Muscle of leg (tissue), 11 donors: ENCODE measurements around the gene TMC3. TPM values are rescaled to one million over a fixed set of nuclear protein-coding genes. Genes with fewer than 3 reads are reported as not detected.

Experiments used
- DNase-seq: peaks from one replicate; pipeline ENCODE4 v3.0.0; 2013
- H3K27ac ChIP-seq: one replicate; pipeline ENCODE4 v1.5.1; 2013; ENCODE audit warnings: mild to moderate bottlenecking, low read length, control low read depth
- H3K27me3 ChIP-seq: one replicate; pipeline ENCODE4 v1.6.1; 2013; ENCODE audit warnings: low read length; ENCODE audit not compliant: control insufficient read depth, insufficient read depth
- H3K36me3 ChIP-seq: one replicate; pipeline ENCODE4 v1.6.1; 2013; ENCODE audit warnings: low read length; ENCODE audit not compliant: control insufficient read depth, insufficient read depth
- H3K4me1 ChIP-seq: one replicate; pipeline ENCODE4 v1.6.1; 2013; ENCODE audit warnings: low read length; ENCODE audit not compliant: control insufficient read depth, insufficient read depth
- H3K4me3 ChIP-seq: one replicate; pipeline ENCODE4 v1.5.1; 2013; ENCODE audit warnings: low read length, control low read depth
- H3K9me3 ChIP-seq: replicated peaks from 2 replicates; pipeline ENCODE4 v1.6.1; 2013; ENCODE audit warnings: low read depth, low read length; ENCODE audit not compliant: control insufficient read depth
- WGBS: methylation state at CpG from one replicate; pipeline ENCODE4 v1.1.5; 2013; ENCODE audit warnings: missing lambda C conversion rate; ENCODE audit not compliant: insufficient coverage; 5-methylcytosine and 5-hydroxymethylcytosine counted together
- polyA plus RNA-seq, 8 donors: library from polyadenylated mRNA; unstranded; fragments of 120-200 nt; gene quantifications; one replicate each; pipeline versions ENCODE4 v1.2.1 to v1.2.3, GENCODE V29; 2013; ENCODE audit warnings: inconsistent platforms in 1 of 8, low replicate concordance in 1 of 8; ENCODE audit not compliant: insufficient read length in 8 of 8, insufficient read depth in 1 of 8
- total RNA-seq: library from RNA; stranded (reverse); fragments of 120-200 nt; gene quantifications from one replicate; pipeline ENCODE4 v1.2.4, GENCODE V29; 2013

The TMC3 gene
- total and polyA plus RNA-seq, 9 donors: 0.04 to 0.25 (median 0.06) TPM; not detected in 2

GRCh38 chr15:81386947-81387346, 12.9 kb upstream of the TMC3 start:
- Histone ChIP-seq H3K27me3 (no peaks in the 10 kb centered on the region), H3K27ac (no peak overlapping the region), H3K4me1 (no peaks in the 10 kb centered on the region), H3K4me3 (no peak overlapping the region), H3K9me3 (no peaks in the 10 kb centered on the region), H3K36me3 (no peaks in the 10 kb centered on the region)
- DNase-seq: no peak
- WGBS: no CpG with 5 or more reads among the region's 2 CpGs

GRCh38 chr15:81385721-81386076, 11.7 kb upstream of the TMC3 start:
- H3K9me3 ChIP-seq: no peaks in the 10 kb centered on the region
- no peak overlapping the region for H3K27ac ChIP-seq
- H3K4me1 ChIP-seq: peaks cover under 1% of the 10 kb centered on the region
- no peak overlapping the region for H3K4me3 ChIP-seq
- H3K27me3 ChIP-seq: no peaks in the 10 kb centered on the region
- no peak for DNase-seq
- no peaks in the 10 kb centered on the region for H3K36me3 ChIP-seq
- whole genome bisulfite sequencing: 93% methylated on average over 2 of the region's 4 CpGs

- Histone ChIP-seq H3K36me3 (no peaks in the 10 kb centered on the region), H3K4me1 (peaks cover 3% of the 10 kb centered on the region), H3K4me3 (no peak overlapping the region), H3K27me3 (no peaks in the 10 kb centered on the region), H3K27ac (no peak overlapping the region), H3K9me3 (no peaks in the 10 kb centered on the region)
- no peak for DNase-seq
- 94% methylated on average over 2 of the region's 6 CpGs for WGBS
Measured at GRCh38 chr15:81384891-81385720, 11.1 kb upstream of the TMC3 start.

- Histone ChIP-seq H3K36me3 (no peaks in the 10 kb centered on the region), H3K9me3 (no peaks in the 10 kb centered on the region), H3K4me1 (peaks cover 4% of the 10 kb centered on the region), H3K27ac (no peak overlapping the region), H3K27me3 (no peaks in the 10 kb centered on the region), H3K4me3 (no peak overlapping the region)
- 31% methylated on average over 2 of the region's 2 CpGs for WGBS
- DNase-seq: no peak
Measured at GRCh38 chr15:81381720-81382119, 7.7 kb upstream of the TMC3 start.

GRCh38 chr15:81380668-81381067, 6.7 kb upstream of the TMC3 start:
- DNase-seq: no peak
- WGBS: no CpG with 5 or more reads among the region's 2 CpGs

GRCh38 chr15:81380203-81380602, 6.2 kb upstream of the TMC3 start:
- no CpG with 5 or more reads among the region's 3 CpGs for WGBS
- no peaks in the 10 kb centered on the region for H3K9me3 ChIP-seq
- no peaks in the 10 kb centered on the region for H3K27me3 ChIP-seq
- H3K4me1 ChIP-seq: peaks cover 4% of the 10 kb centered on the region
- H3K4me3 ChIP-seq: no peak overlapping the region
- no peaks in the 10 kb centered on the region for H3K36me3 ChIP-seq
- no peak overlapping the region for H3K27ac ChIP-seq
- DNase-seq: peak; percentile 25

More at GRCh38 chr15:81380668-81381067, 6.7 kb upstream of the TMC3 start:
- H3K4me1 ChIP-seq: peaks cover 4% of the 10 kb centered on the region
- H3K27ac ChIP-seq: no peak overlapping the region
- no peaks in the 10 kb centered on the region for H3K27me3 ChIP-seq
- no peaks in the 10 kb centered on the region for H3K9me3 ChIP-seq
- H3K36me3 ChIP-seq: no peaks in the 10 kb centered on the region
- H3K4me3 ChIP-seq: no peak overlapping the region

- Histone ChIP-seq H3K9me3 (no peaks in the 10 kb centered on the region), H3K27me3 (no peaks in the 10 kb centered on the region), H3K36me3 (no peaks in the 10 kb centered on the region), H3K4me3 (no peak overlapping the region), H3K27ac (no peak overlapping the region), H3K4me1 (peaks cover 4% of the 10 kb centered on the region)
- 35% methylated on average over 3 of the region's 9 CpGs for WGBS
- peak; percentile 92 for DNase-seq
Measured at GRCh38 chr15:81379269-81379668, 5.3 kb upstream of the TMC3 start.

GRCh38 chr15:81378443-81378842, 4.4 kb upstream of the TMC3 start:
- no CpG with 5 or more reads among the region's 2 CpGs for WGBS
- H3K4me1 ChIP-seq: peaks cover 4% of the 10 kb centered on the region
- DNase-seq: peak; percentile 72

GRCh38 chr15:81377871-81378270, 3.9 kb upstream of the TMC3 start:
- no peaks in the 10 kb centered on the region for H3K9me3 ChIP-seq
- no peak overlapping the region for H3K27ac ChIP-seq
- peaks cover 4% of the 10 kb centered on the region for H3K4me1 ChIP-seq
- peaks cover 4% of the 10 kb centered on the region for H3K27me3 ChIP-seq
- no peaks in the 10 kb centered on the region for H3K36me3 ChIP-seq
- no CpG with 5 or more reads among the region's 4 CpGs for WGBS
- no peak for DNase-seq
- no peak overlapping the region for H3K4me3 ChIP-seq

More at GRCh38 chr15:81378443-81378842, 4.4 kb upstream of the TMC3 start:
- H3K27me3 ChIP-seq: peaks cover 4% of the 10 kb centered on the region
- no peaks in the 10 kb centered on the region for H3K36me3 ChIP-seq
- H3K27ac ChIP-seq: no peak overlapping the region
- no peaks in the 10 kb centered on the region for H3K9me3 ChIP-seq
- H3K4me3 ChIP-seq: no peak overlapping the region

- Histone ChIP-seq H3K27ac (no peak overlapping the region), H3K4me1 (peaks cover 4% of the 10 kb centered on the region), H3K9me3 (no peaks in the 10 kb centered on the region), H3K36me3 (no peaks in the 10 kb centered on the region), H3K4me3 (no peak overlapping the region), H3K27me3 (peaks cover 4% of the 10 kb centered on the region)
- no peak for DNase-seq
- WGBS: 100% methylated on average over 3 of the region's 4 CpGs
Measured at GRCh38 chr15:81376231-81376630, 2.2 kb upstream of the TMC3 start.
